Neural cell (in vitro differentiated cells): ENCODE results near the gene PRSS50. TPM values are rescaled to one million over a fixed set of nuclear protein-coding genes. Genes with fewer than 3 reads are reported as not detected.

Experiments
- H2AFZ ChIP-seq: fragments of 200-600, 300-800 bp; sonication (generic), shearing (Covaris generic); 2 replicates; pipeline ENCODE4 v1.6.0; 2014; ENCODE audit warnings: low read depth, mild to moderate bottlenecking, antibody characterized with exemption, low read length, moderate library complexity
- H3F3A ChIP-seq: fragments of 200-600 bp; shearing (Covaris generic); 2 replicates; pipeline ENCODE4 v1.6.1; 2016; ENCODE audit warnings: mild to moderate bottlenecking, moderate library complexity, mixed read lengths, antibody characterized with exemption, low read length; ENCODE audit not compliant: insufficient read depth, poor library complexity, severe bottlenecking
- H3K27ac ChIP-seq: fragments of 200-600, 300-800 bp; sonication (generic), shearing (Covaris generic); 2 replicates; pipeline ENCODE4 v1.5.1; 2014; ENCODE audit warnings: mild to moderate bottlenecking, low read length, moderate library complexity
- H3K27me3 ChIP-seq: fragments of 300-800, 200-600 bp; sonication (generic), shearing (Covaris generic); 2 replicates; pipeline ENCODE4 v1.6.0; 2014; ENCODE audit warnings: mild to moderate bottlenecking, low read depth, low read length, moderate library complexity; ENCODE audit not compliant: insufficient read depth
- H3K36me3 ChIP-seq: fragments of 300-800, 200-600 bp; sonication (generic), shearing (Covaris generic); 2 replicates; pipeline ENCODE4 v1.5.1; 2014; ENCODE audit warnings: mild to moderate bottlenecking, antibody characterized with exemption, low read length, moderate library complexity; ENCODE audit not compliant: insufficient read depth
- H3K4me2 ChIP-seq: fragments of 300-800, 200-600 bp; sonication (generic), shearing (Covaris generic); 2 replicates; pipeline ENCODE4 v1.6.0; 2014; ENCODE audit warnings: mild to moderate bottlenecking, low read length
- H3K4me3 ChIP-seq: fragments of 300-800, 200-600 bp; sonication (generic), shearing (Covaris generic); 2 replicates; pipeline ENCODE4 v1.5.1; 2014; ENCODE audit warnings: mild to moderate bottlenecking, low read length, moderate library complexity
- H3K79me2 ChIP-seq: fragments of 200-600 bp; shearing (Covaris generic); replicated peaks from 2 replicates; pipeline ENCODE4 v1.6.0; 2014; ENCODE audit warnings: mild to moderate bottlenecking, low read length, moderate library complexity; ENCODE audit not compliant: insufficient read depth
- H3K9ac ChIP-seq: fragments of 300-800, 200-600 bp; sonication (generic), shearing (Covaris generic); 2 replicates; pipeline ENCODE4 v1.6.1; 2016; ENCODE audit warnings: mild to moderate bottlenecking, low read length, mixed read lengths
- H3K9me2 ChIP-seq: fragments of 200-600 bp; shearing (Covaris generic); 2 replicates; pipeline ENCODE4 v1.6.1; 2016; ENCODE audit warnings: mild to moderate bottlenecking, low read length, mixed read lengths; ENCODE audit not compliant: insufficient read depth
- H3K9me3 ChIP-seq: fragments of 200-600, 300-800 bp; sonication (generic), shearing (Covaris generic); 2 replicates; pipeline ENCODE4 v1.6.1; 2016; ENCODE audit warnings: mild to moderate bottlenecking, mixed run types, low read length, moderate library complexity, mixed read lengths
- H4K20me1 ChIP-seq: fragments of 200-600 bp; shearing (Covaris generic); 2 replicates; pipeline ENCODE4 v1.6.1; 2016; ENCODE audit warnings: mild to moderate bottlenecking, mixed run types; ENCODE audit not compliant: insufficient read depth
- CTCF ChIP-seq: fragments of 450-650 bp; IDR thresholded peaks from 2 replicates; pipeline ENCODE4 v1.5.1; 2014; ENCODE audit warnings: antibody characterized with exemption, mild to moderate bottlenecking, moderate library complexity; ENCODE audit not compliant: poor library complexity, severe bottlenecking
- EP300 ChIP-seq: fragments of 450-650 bp; conservative IDR thresholded peaks from 2 replicates; pipeline ENCODE4 v1.6.1; 2014; ENCODE audit warnings: antibody characterized with exemption, mild to moderate bottlenecking, moderate library complexity; ENCODE audit not compliant: poor library complexity, severe bottlenecking
- EZH2 ChIP-seq: fragments of 200-600, 300-800 bp; shearing (Covaris generic), sonication (generic); IDR thresholded peaks from 2 replicates; pipeline ENCODE4 v1.6.1; 2014; ENCODE audit warnings: antibody characterized with exemption, low read length, borderline replicate concordance, mild to moderate bottlenecking; ENCODE audit not compliant: insufficient read depth, poor library complexity, severe bottlenecking
- MXI1 ChIP-seq: fragments of 450-650 bp; conservative IDR thresholded peaks from 2 replicates; pipeline ENCODE4 v1.6.1; 2014; ENCODE audit warnings: antibody characterized with exemption, mild to moderate bottlenecking; ENCODE audit not compliant: poor library complexity, severe bottlenecking
- POLR2AphosphoS5 ChIP-seq: IDR thresholded peaks from 2 replicates; pipeline ENCODE4 v1.6.1; 2012
- RAD21 ChIP-seq: fragments of 450-650 bp; conservative IDR thresholded peaks from 2 replicates; pipeline ENCODE4 v1.6.1; 2014; ENCODE audit warnings: antibody characterized with exemption, mild to moderate bottlenecking, moderate library complexity
- REST ChIP-seq: IDR thresholded peaks from 2 replicates; pipeline ENCODE4 v1.6.1; 2012; ENCODE audit warnings: borderline replicate concordance
- SMC3 ChIP-seq: fragments of 450-650 bp; conservative IDR thresholded peaks from 2 replicates; pipeline ENCODE4 v1.6.1; 2014; ENCODE audit warnings: antibody characterized with exemption, mild to moderate bottlenecking, moderate library complexity; ENCODE audit not compliant: poor library complexity
- TAF1 ChIP-seq: IDR thresholded peaks from 2 replicates; pipeline ENCODE4 v1.6.1; 2012; ENCODE audit warnings: low read depth
- polyA plus RNA-seq: library from polyadenylated mRNA; depleted of rRNA; stranded (reverse); fragments of >200 nt; gene quantifications from 2 replicates; pipeline ENCODE4 v1.2.3, GENCODE V29; 2014

The PRSS50 gene
- polyA plus RNA-seq, 1 donor from 2014 or later = not detected

GRCh38 chr3:46719044-46719565 lies 1.4 kb upstream of the PRSS50 start:
- TF ChIP-seq EP300 (no peak), TAF1 (no peak), REST (no peak), CTCF (no peak), POLR2AphosphoS5 (no peak), MXI1 (no peak), SMC3 (no peak), RAD21 (no peak), EZH2 (no peak)
- Histone ChIP-seq H3F3A (no peaks in the 10 kb centered on the region), H3K4me3 (no peak overlapping the region), H2AFZ (no peak overlapping the region), H4K20me1 (no peaks in the 10 kb centered on the region), H3K36me3 (no peaks in the 10 kb centered on the region), H3K79me2 (no peaks in the 10 kb centered on the region), H3K27ac (no peak overlapping the region), H3K4me2 (no peak overlapping the region), H3K9me2 (no peaks in the 10 kb centered on the region), H3K9me3 (no peaks in the 10 kb centered on the region), H3K27me3 (no peaks in the 10 kb centered on the region), H3K9ac (no peak overlapping the region)

GRCh38 chr3:46716461-46717441 lies 918 bp downstream of the PRSS50 start:
- no peaks in the 10 kb centered on the region for H3K36me3 ChIP-seq
- TF ChIP-seq REST (no peak), EZH2 (no peak), RAD21 (no peak), SMC3 (no peak), POLR2AphosphoS5 (no peak), EP300 (no peak), TAF1 (no peak), MXI1 (no peak), CTCF (no peak)
- H3K9me3 ChIP-seq = no peaks in the 10 kb centered on the region
- no peaks in the 10 kb centered on the region for H3K27me3 ChIP-seq
- no peaks in the 10 kb centered on the region for H4K20me1 ChIP-seq
- no peak overlapping the region for H3K9ac ChIP-seq
- H3F3A ChIP-seq = no peaks in the 10 kb centered on the region
- no peaks in the 10 kb centered on the region for H3K9me2 ChIP-seq
- no peak overlapping the region for H2AFZ ChIP-seq
- H3K4me3 ChIP-seq = no peak overlapping the region
- no peaks in the 10 kb centered on the region for H3K79me2 ChIP-seq
- no peak overlapping the region for H3K27ac ChIP-seq
- no peak overlapping the region for H3K4me2 ChIP-seq
